K562 (cell line): ENCODE data around the gene PACSIN2. TPM values are rescaled to one million over a fixed set of nuclear protein-coding genes. Genes with fewer than 3 reads are reported as not detected.

Source experiments
- ARNT ChIP-seq, 2 experiments: fragments of 450-650 bp; IDR thresholded peaks; 2 replicates each; pipeline ENCODE4 v1.6.1; 2016; ENCODE audit warnings: mild to moderate bottlenecking in 1 of 2
- ATF2 ChIP-seq: sonication (generic); formaldehyde crosslinking; IDR thresholded peaks from 2 replicates; pipeline ENCODE4 v1.8.1; 2022; ENCODE audit warnings: missing genetic modification reagents
- EGR1 ChIP-seq: fragments of 450-650 bp; conservative IDR thresholded peaks from 2 replicates; pipeline ENCODE4 v1.6.1; 2017; ENCODE audit warnings: mild to moderate bottlenecking
- ELF4 ChIP-seq: fragments of 450-650 bp; formaldehyde crosslinking; IDR thresholded peaks from 2 replicates; pipeline ENCODE4 v1.4.0; 2022; ENCODE audit warnings: missing genetic modification characterization
- ETS1 ChIP-seq: conservative IDR thresholded peaks from 2 replicates; pipeline ENCODE4 v1.6.1; 2011; ENCODE audit warnings: low read depth, mild to moderate bottlenecking, low read length; ENCODE audit not compliant: control insufficient read depth
- HBP1 ChIP-seq: fragments of 450-650 bp; formaldehyde crosslinking; IDR thresholded peaks from 2 replicates; pipeline ENCODE4 v1.4.0; 2022; ENCODE audit warnings: missing genetic modification characterization
- HNRNPH1 ChIP-seq: fragments of 200-400 bp; formaldehyde crosslinking; optimal IDR thresholded peaks from 2 replicates; pipeline ENCODE3; 2017; ENCODE audit warnings: low read depth, mild to moderate bottlenecking, low read length, moderate library complexity
- ILF3 ChIP-seq: fragments of 450-650 bp; IDR thresholded peaks from 2 replicates; pipeline ENCODE4 v1.6.1; 2018; ENCODE audit warnings: antibody characterized with exemption, mild to moderate bottlenecking, moderate library complexity, borderline replicate concordance
- JUN ChIP-seq, 2 experiments: sonication (generic) in 1 of 2; formaldehyde crosslinking in 1 of 2; IDR thresholded peaks; 2 replicates each; pipeline versions ENCODE4 v1.6.1 to v1.8.0; 2012 to 2022; ENCODE audit warnings: borderline replicate concordance in 2 of 2, mild to moderate bottlenecking in 2 of 2, improper control_type of control experiment in 1 of 2, low read depth in 1 of 2, low read length in 1 of 2, missing genetic modification reagents in 1 of 2
- MEIS2 ChIP-seq: fragments of 450-650 bp; IDR thresholded peaks from 2 replicates; pipeline ENCODE4 v1.6.1; 2014; ENCODE audit warnings: mild to moderate bottlenecking; ENCODE audit not compliant: partially characterized antibody
- MIER1 ChIP-seq: fragments of 450-650 bp; IDR thresholded peaks from 2 replicates; pipeline ENCODE4 v1.6.1; 2016; ENCODE audit warnings: antibody characterized with exemption, mild to moderate bottlenecking, low read depth
- NFATC3 ChIP-seq: fragments of 450-650 bp; IDR thresholded peaks from 2 replicates; pipeline ENCODE4 v1.6.1; 2017; ENCODE audit warnings: mild to moderate bottlenecking
- RBM17 ChIP-seq: fragments of 200-400 bp; formaldehyde crosslinking; IDR thresholded peaks from 2 replicates; pipeline ENCODE4 v1.6.1; 2017; ENCODE audit warnings: low read depth, mild to moderate bottlenecking, low read length, borderline replicate concordance
- SIRT6 ChIP-seq: IDR thresholded peaks from one replicate; pipeline ENCODE4 v1.6.1; 2012; ENCODE audit warnings: low read depth, mild to moderate bottlenecking, control low read depth, inconsistent platforms, low read length, moderate library complexity
- SMAD1 ChIP-seq: fragments of 150-350 bp; IDR thresholded peaks from 2 replicates; pipeline ENCODE4 v1.6.1; 2014; ENCODE audit warnings: low read length, low read depth; ENCODE audit not compliant: partially characterized antibody
- TAF1 ChIP-seq: IDR thresholded peaks from 2 replicates; pipeline ENCODE4 v1.6.1; 2011; ENCODE audit warnings: mild to moderate bottlenecking, low read length, moderate library complexity; ENCODE audit not compliant: insufficient read depth, control insufficient read depth, severe bottlenecking; ENCODE audit errors: extremely low read depth
- TAF9B ChIP-seq: fragments of 450-650 bp; IDR thresholded peaks from 2 replicates; pipeline ENCODE4 v1.6.1; 2018; ENCODE audit warnings: mild to moderate bottlenecking; ENCODE audit not compliant: partially characterized antibody
- TGIF2 ChIP-seq: sonication (generic); formaldehyde crosslinking; IDR thresholded peaks from 2 replicates; pipeline ENCODE4 v1.8.1; 2022; ENCODE audit warnings: mild to moderate bottlenecking, missing genetic modification reagents, moderate library complexity
- YY1 ChIP-seq, 3 experiments: IDR thresholded peaks; 2 replicates each; pipeline ENCODE4 v1.6.1; 2011; ENCODE audit warnings: low read length in 2 of 3, mild to moderate bottlenecking in 2 of 3, moderate library complexity in 2 of 3, borderline replicate concordance in 1 of 3, control low read depth in 1 of 3, low read depth in 1 of 3; ENCODE audit not compliant: insufficient read depth in 3 of 3, insufficient replicate concordance in 2 of 3, control insufficient read depth in 1 of 3, insufficient read length in 1 of 3; ENCODE audit errors: extremely low read depth in 1 of 3
- ZBTB8A ChIP-seq: fragments of 450-650 bp; IDR thresholded peaks from 2 replicates; pipeline ENCODE4 v1.6.1; 2018; ENCODE audit warnings: mild to moderate bottlenecking, moderate library complexity; ENCODE audit not compliant: partially characterized antibody
- ZC3H4 ChIP-seq: sonication (generic); formaldehyde crosslinking; IDR thresholded peaks from 2 replicates; pipeline ENCODE4 v1.9.0; 2021; ENCODE audit warnings: missing genetic modification reagents, borderline replicate concordance
- ZC3H8 ChIP-seq: fragments of 450-650 bp; IDR thresholded peaks from 2 replicates; pipeline ENCODE4 v1.6.1; 2017
- ZNF197 ChIP-seq: fragments of 200-800 bp; sonication (Bioruptor generic); IDR thresholded peaks from 2 replicates; pipeline ENCODE4 v1.6.1; 2016; ENCODE audit warnings: low read depth, missing genetic modification characterization, missing compliant biosample characterization
- ZNF57 ChIP-seq: fragments of 450-650 bp; formaldehyde crosslinking; IDR thresholded peaks from 2 replicates; pipeline ENCODE4 v1.4.0; 2020; ENCODE audit warnings: mild to moderate bottlenecking, moderate library complexity
- polyA plus RNA-seq, 8 experiments: library from polyadenylated mRNA; depleted of rRNA in 4 of 8; stranded (reverse) in 5 of 8; unstranded in 3 of 8; fragments of >200 nt; fragmentation: Nextera tagmentation in 2 of 8; fragmentation: Illumina TruSeq in 1 of 8; extraction: Ambion mirVana in 2 of 8; extraction: Trizol in 1 of 8; gene quantifications; 2 replicates each; pipeline versions ENCODE4 v1.2.1 to v1.2.3, GENCODE V29; 2011 to 2014; ENCODE audit warnings: inconsistent platforms in 1 of 8, missing spikeins in 1 of 8
- total RNA-seq, 7 experiments: library from RNA; depleted of rRNA in 6 of 7; stranded (reverse); fragments of >200 nt in 6 of 7; fragmentation: Illumina TruSeq in 2 of 7; extraction: Trizol in 2 of 7; gene quantifications; 2 replicates each; pipeline versions ENCODE4 v1.2.1 to v1.2.3, GENCODE V29; 2011 to 2021; ENCODE audit warnings: low replicate concordance in 1 of 7

Gene PACSIN2
- total and polyA plus RNA-seq, 9 of the 15 experiments (the other 6 are each of a cell fraction or from before 2014, with no cell fraction given): 0.45 to 45.1 (median 23.9) TPM

- TF ChIP-seq ZC3H4 (CRISPR knock-in tag): no peak
- no peak for TF ChIP-seq ZC3H8
- TF ChIP-seq YY1 (IDR thresholded peaks at IDR 0.05; ENCODE audit: borderline replicate concordance in 1 of 3, control insufficient read depth in 1 of 3, extremely low read depth in 1 of 3, insufficient read depth in 3 of 3, insufficient read length in 1 of 3, insufficient replicate concordance in 2 of 3, low read depth in 1 of 3, low read length in 2 of 3): peak in 2 of 3 experiments; percentile 41 to 60
- no peak for TF ChIP-seq ELF4 (CRISPR knock-in tag)
- TF ChIP-seq MIER1: no peak
- no peak for TF ChIP-seq ZBTB8A
- TF ChIP-seq ETS1: no peak
- no peak for TF ChIP-seq ATF2 (CRISPR knock-in tag)
- peak; percentile 83 for TF ChIP-seq EGR1
- TF ChIP-seq ZNF57 (CRISPR knock-in tag): no peak
- TF ChIP-seq SIRT6: no peak
- TF ChIP-seq ILF3: no peak
- no peak for TF ChIP-seq HNRNPH1
- TF ChIP-seq TAF1: peak; percentile 87
- no peak for TF ChIP-seq NFATC3
- no peak for TF ChIP-seq SMAD1
- no peak for TF ChIP-seq HBP1 (CRISPR knock-in tag)
- TF ChIP-seq ZNF197: no peak
- no peak for TF ChIP-seq RBM17
- TF ChIP-seq ARNT (IDR thresholded peaks at IDR 0.05): peak in 1 of 2 experiments; percentile 33; a peak in 1 of 4 replicates
- TF ChIP-seq JUN (IDR thresholded peaks at IDR 0.05; ENCODE audit: borderline replicate concordance, low read depth, low read length): no peak
- TF ChIP-seq JUN (CRISPR knock-in tag; IDR thresholded peaks at IDR 0.05; ENCODE audit: borderline replicate concordance): no peak
- TF ChIP-seq TAF9B: no peak
- TF ChIP-seq TGIF2: no peak
- TF ChIP-seq MEIS2: peak; percentile 12
Observed at GRCh38 chr22:43014869-43015676, at the start of gene PACSIN2 (continued).
